HG03442 (cell line): ENCODE results near the gene C17orf114.
"Not testable (repeated sequence)": the region's sequence is repeated elsewhere in the genome, so short reads cannot be mapped to it uniquely, and the experiment has no call there.

ENCODE experiments used
- ATAC-seq: cut with Tn5 transposase; IDR thresholded peaks from one replicate; pipeline ENCODE4 v1.9.1; 2021; ENCODE audit warnings: mild to moderate bottlenecking, moderate library complexity; ENCODE audit not compliant: unreplicated experiment

Gene C17orf114

DNA sequence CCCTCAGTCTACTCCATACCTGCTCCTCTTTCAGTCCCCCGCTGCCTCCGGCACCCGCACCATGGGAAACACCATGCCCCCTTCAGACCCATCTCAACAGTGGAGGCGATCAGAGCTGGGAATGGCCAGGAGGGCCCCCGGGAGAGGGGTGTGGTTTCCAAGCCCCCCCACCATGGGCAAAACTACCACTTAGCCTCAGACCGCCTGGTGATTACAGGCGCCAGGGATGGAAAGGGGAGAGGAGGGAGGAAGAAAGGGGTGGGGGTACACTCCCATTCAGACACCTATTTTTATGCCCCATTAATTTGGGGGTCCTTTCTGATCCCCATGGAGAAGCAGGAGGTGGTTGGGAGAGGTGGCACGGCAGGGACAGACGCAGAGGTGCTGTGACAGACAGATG lies at the start of gene C17orf114:
Gene C17orf114, minus strand, starts transcription at position 101 of the 400 bp plus-strand sequence.
- ATAC-seq: no peak

- ATAC-seq: no peak
Measured at GRCh38 chr17:4851084-4851483, 49.0 kb upstream of the C17orf114 start.

DNA sequence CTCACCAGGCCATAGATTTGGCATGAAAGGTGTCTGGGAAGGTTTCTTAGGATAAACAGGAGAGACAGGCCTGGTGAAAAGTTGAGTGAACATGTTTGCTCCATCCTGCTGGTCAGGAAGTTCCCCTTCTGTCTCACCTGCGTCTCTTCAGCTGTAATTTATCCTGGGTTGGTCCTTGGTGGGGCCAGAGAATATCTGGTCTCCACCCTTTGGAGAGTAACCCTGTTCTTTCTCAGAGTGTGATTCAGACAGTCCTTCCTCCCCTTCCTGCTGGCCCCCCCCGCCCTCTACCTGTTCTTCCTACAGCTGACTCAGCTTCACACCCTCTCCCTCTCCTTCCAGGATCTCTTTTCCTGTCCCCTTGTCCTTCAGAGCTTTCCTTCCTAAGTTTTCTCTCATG lies 48.1 kb upstream of the C17orf114 start:
- no peak for ATAC-seq

GRCh38 chr17:4849011-4849536 lies 46.9 kb upstream of the C17orf114 start:
- ATAC-seq: no peak

- no peak for ATAC-seq
Measured at GRCh38 chr17:4846635-4847390, 44.7 kb upstream of the C17orf114 start.

DNA sequence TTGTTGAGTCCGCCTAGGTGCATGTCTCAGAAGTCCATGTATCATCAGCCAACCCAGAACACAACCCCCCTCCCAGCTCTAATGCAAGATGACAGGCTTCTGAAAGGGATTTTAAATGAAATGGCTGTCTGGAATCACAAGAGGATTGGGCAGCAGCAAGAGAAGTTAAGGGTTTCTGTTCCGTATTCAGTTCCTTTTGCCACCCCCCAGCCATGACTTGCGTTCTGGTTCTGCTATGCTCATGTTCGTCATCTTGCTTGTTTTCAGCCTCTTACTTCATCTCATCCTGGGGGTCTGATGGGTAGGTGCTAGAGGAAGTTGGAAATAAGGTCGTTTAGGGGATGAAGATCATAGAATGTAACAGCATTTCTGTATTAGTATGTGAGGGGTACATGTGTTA lies 43.0 kb upstream of the C17orf114 start:
- ATAC-seq: no peak

DNA sequence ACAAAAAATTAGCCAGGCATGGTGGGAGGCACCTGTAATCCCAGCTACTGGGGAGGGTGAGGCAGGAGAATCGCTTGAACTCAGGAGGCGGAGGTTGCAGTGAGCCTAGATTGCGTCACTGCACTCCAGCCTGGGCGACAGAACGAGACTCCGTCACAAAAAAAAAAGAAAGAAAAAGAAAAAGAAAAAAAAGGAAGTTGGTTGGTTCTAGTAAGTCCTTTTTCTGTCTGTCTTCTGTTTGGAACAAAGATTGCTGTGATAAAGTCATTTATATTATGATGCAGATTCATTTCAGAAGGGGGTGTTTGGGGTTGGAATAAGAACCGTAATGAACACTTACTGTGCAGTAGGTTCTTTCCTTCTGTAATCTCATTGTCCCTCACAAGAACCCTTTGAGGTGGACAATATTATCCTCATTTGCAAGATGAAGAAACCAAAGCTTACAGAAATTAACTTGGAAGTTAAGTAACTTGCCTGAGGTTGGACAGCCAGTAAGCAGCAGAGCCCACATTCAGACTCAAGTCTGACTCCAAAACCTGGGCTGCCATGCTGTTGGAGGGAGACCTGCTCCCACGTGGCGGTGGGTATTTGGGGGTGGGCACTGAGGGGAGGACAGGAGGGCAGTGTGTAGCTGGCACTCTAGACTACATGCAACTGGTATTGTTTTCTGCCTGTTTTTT lies 41.3 kb upstream of the C17orf114 start:
- no peak for ATAC-seq

- ATAC-seq: no peak
Measured at GRCh38 chr17:4842376-4842775, 40.2 kb upstream of the C17orf114 start.

DNA sequence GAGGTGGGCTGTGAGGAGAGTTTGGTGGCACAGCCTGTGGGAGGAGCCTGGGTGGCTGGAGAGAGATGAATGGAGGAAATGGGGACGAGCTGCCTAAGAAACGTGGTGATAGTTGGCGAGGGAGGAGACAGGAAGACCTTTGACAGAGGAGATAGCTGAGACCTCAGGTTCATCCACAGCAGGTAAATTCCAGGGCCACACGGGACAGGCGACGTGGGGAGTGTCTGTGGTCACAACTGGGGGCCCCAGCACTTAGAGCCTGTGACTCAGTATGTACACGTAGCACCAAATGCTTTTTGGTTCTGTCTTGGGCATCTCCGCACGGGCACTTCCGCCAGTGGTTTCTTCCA lies 38.7 kb upstream of the C17orf114 start:
- ATAC-seq: no peak

DNA sequence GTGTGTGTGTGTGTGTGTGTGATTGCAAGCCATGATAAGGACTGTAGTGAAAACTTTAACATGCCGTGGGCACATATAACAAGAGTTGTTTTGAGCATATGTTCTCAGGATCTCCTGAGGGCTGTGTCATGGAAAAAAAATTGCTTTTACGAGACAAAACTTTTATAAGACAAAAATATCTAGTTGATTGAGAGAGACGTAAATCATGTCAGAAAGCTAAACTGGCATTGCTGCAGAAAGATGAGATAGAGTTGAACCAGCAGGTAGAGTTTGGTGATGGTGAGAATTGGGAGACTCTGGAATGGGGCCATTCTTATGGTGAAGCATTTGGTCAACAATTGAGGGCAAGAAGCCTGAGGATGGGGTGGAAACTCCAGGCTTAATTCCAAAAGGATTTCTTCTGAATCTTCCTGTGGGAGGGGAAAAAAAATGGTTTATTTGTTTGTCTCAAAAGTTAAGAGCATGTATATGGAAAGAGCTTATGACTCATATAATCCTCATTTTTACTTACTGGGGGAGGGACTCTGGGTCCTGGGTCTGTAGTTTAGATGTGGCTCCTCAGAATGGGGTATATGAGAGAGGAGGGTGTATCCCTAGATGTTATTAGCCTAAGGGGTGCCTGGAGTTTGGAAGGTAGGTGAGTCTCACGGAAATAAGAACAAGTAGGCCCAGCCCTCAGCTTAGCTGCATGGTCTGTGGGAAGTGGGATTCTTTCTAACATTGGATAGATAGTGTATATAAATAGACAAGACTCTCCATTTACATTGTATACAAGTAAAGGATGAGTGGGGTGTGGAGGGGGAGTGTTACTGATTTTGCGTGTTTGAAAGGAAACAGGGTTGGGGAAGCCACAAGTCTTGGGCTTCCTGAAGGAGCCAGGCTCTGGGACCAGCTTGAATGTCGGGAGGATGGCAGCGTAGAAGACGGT lies 38.1 kb upstream of the C17orf114 start:
- ATAC-seq: no peak

- no peak for ATAC-seq
Measured at GRCh38 chr17:4839221-4839620, 37.1 kb upstream of the C17orf114 start.

DNA sequence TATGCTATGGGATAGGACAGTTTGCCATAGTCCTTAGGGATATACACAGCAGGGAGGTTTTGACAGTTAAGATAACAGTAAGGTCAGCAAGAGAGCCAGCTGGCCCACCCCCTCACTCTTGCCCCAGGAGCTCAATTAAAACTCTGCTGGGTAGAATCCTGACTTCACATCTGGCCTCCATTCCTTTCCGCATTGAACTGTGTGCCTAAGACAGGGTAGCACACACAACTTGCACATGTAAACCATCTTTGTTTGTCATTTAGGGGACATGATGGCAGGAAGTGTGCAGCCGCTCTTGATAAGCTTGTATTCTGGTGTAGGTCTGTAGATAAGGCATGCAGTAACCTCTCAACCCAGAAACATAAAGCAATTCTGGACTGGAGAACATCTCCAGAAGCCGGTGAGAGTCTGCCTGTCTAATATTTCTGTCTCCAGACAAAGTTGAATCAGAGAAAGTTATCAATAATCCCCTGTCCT lies 36.2 kb upstream of the C17orf114 start:
- no peak for ATAC-seq

DNA sequence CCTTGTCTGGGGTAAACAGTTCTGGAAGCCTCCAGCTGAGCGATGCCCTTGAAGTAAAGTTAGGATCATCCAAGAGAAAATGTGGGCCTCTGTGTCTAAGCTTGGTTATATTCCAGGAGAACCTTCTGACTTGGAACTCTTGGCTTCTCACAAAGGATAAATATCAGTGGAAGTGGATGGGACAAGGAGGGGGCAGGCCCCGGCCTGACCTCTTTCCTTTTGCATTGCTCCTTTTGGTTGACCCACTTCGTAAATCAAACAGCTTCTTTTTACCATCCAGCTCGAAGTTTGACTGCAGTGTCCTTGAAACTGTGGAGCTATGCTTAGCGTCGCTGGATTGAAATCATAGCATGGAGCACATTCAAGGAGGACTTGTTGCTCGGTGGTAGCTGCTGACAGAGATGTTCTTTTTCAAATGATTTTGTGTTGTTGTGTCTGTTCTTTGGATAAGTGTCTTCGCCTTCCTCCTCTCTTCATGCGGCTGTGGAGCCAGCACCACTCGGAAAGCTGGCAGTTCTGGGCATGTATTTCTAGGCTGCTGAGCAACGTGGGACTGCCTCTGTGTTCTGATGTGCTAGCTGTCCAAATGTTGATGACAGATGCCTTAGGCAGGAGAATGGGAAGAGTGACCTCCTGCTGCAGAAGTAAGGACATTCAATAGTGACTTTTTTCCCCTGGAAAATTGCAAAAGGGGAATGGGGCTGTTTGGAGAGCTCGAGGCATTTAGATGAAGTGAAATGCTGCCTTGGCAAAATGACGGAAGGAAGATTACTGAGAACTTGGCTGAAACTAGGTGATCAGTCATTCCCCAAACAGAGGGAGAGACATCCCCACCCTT lies 35.6 kb upstream of the C17orf114 start:
- ATAC-seq: no peak

DNA sequence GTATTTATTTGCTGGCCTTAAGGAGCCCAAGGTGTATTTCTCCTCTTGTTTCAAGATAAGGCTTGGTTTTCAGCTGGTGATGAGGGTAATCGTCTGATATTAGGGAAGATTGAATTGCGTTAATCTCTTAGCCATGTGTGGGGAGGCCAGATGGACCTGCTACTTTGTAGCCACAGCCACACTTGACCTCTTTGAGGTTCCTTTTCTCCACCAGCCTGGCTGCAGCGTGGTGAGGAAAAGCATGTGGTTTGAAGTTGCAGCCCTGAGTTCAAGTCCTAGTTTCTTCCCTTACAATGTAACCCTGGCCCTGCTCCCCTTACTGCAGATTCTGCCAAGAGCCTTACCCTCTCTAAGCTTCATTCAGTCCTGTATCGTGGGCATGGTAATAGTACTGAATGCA lies 34.1 kb upstream of the C17orf114 start:
- no peak for ATAC-seq

- ATAC-seq: no peak
Measured at GRCh38 chr17:4834681-4835020, 32.5 kb upstream of the C17orf114 start.

DNA sequence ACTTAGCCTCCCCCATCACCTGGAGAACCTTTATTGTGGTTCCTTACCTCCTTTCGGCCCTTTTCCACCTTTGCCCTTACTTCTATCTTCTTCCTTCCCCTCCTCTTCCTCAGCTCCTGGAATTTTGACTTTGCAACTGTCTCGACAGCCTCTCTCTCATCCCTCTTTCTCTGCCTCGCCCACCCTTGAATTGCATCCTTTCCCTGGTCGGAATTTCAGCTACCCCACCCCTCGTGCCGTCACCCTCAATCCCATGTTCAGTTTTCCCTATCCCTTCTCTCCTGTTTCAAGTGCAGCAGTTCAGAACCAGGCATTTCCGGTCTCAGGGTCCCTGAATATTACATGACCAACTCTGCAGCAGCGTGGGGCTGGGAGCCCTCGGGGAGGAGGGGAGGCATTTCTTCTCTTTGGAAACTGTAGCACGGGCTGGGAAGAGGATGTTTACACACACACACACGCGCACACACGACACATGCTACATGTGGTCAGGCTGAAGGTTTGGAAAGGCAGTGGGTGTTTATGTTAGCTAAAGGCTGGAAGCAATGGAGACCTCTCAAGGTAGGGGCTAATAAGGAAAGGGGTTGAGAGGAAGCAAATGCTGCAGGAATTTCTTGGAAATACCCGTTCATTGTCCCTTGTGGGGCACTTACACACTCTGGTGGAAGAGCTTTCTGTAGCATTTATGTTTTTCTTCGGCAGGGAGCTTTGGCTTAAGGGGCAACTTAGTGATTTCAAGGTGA lies 32.0 kb upstream of the C17orf114 start:
- ATAC-seq: no peak

DNA sequence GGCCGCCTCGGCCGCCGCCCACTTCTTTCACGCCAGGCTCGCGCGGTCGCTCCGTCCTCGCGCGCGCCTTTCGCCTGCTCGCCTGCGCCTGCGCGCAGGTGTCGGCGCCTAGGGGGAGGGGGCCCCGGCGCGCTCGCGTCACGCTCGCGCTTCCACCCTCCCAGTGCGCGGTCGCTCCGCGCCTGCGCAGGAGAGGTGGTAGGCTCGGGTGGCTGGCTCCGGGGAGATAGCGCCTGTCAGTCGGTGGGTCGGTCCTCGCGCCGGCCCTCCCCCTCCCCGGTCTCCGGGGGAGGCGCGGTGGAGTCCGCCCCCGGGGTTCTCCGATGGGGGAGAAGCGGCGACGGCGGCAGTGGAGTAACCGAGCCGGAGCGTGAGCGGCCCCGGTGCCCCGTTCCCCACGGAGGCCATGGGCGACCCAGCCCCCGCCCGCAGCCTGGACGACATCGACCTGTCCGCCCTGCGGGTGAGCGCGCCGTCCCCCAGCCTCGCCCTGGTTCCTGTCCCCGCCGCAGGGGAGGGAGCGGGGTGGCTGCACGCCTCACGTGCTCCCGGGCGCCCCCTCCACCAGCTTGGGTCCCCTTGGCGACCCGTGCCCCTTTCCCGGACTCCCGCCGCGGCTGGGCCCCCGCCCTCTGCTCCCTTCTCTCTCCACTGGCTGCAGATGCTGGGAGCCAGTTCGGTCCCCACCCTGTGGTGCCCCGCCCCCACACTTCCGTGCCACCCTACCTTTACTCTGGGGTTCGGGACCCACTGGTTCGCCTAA lies 31.2 kb upstream of the C17orf114 start, which contains the start of gene MINK1:
Gene MINK1, plus strand, starts transcription at position 163 of the 763 bp plus-strand sequence. Its CDS starts 244 bp downstream, at position 407.
- peak; percentile 70 for ATAC-seq

GRCh38 chr17:4832829-4833177 lies 30.7 kb upstream of the C17orf114 start:
- not testable (repeated sequence) for ATAC-seq

DNA sequence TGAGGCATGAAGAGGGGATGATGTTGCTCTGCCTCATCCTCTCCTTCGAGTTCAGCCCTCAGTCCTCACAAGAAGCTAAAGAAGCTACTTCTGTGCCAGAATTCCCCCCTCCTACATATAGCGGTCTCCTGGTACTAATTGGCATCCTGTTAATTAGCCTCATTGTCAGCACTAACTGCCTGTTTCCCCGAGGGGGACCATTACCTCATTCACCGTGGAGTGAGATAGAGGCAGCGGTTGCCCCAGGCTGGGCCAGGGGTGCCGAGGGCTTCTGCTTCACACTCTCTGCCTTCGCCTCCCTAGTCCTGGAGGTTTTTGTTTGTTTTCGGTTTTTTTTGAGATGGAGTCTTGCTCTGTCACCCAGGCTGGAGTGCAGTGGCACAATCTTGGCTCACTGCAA lies 25.3 kb upstream of the C17orf114 start:
- ATAC-seq: no peak
